HepG2 (cell line): ENCODE measurements around the gene MRAP. TPM values are rescaled to one million over a fixed set of nuclear protein-coding genes. Genes with fewer than 3 reads are reported as not detected.
A peak's percentile ranks its signal among the peaks of the same experiment; 100 is the strongest.

Experiments
- ATAC-seq: fragments of 200-7000 bp; cut with Tn5 transposase; 3 replicates; pipeline ENCODE4 v1.9.1; 2020; ENCODE audit warnings: mild to moderate bottlenecking, moderate library complexity
- BruUV-seq: library from RNA; stranded (reverse); fragments of 400-500 nt; replicated peaks from 2 replicates; lab custom pipeline; 2021; lab: Mats Ljungman, UMichigan
- CTCF ChIA-PET: fragments of 300-600 bp; formaldehyde crosslinking; extraction: SDS; loops from one replicate; lab custom pipeline; 2021; ENCODE audit warnings: low total read pairs, inconsistent platforms, low intra/inter-chr PET ratio; lab: Yijun Ruan, JAX
- POLR2A ChIA-PET: fragments of 350-600 bp; sonication (Branson Sonifier 250); formaldehyde crosslinking; loops from one replicate; lab custom pipeline; 2020; ENCODE audit warnings: antibody characterized with exemption, inconsistent platforms; lab: Yijun Ruan, JAX
- DNase-seq: peaks from one replicate; pipeline ENCODE4 v3.0.0-alpha.2; 2015; ENCODE audit warnings: low spot score
- FAIRE-seq: peaks from 3 replicates; lab custom pipeline; 2011; peaks lifted over from hg19 to GRCh38; lab: Jason Lieb, UNC
- H2AFZ ChIP-seq: one replicate; pipeline ENCODE4 v1.6.1; 2011; ENCODE audit warnings: low read length, inconsistent platforms
- H3K27ac ChIP-seq: fragments of 300-600 bp; 3 replicates; pipeline ENCODE4 v1.8.0; 2011; ENCODE audit warnings: mixed run types, mild to moderate bottlenecking, mixed read lengths, low read length, inconsistent platforms; ENCODE audit not compliant: insufficient read depth; ENCODE audit errors: extremely low read length
- H3K27me3 ChIP-seq, 2 experiments: fragments of 200-600 bp in 1 of 2; 2 replicates in 1 of 2; 3 replicates in 1 of 2; pipeline versions ENCODE4 v1.6.0 to v1.8.0; 2011; ENCODE audit warnings: low read length in 2 of 2, mild to moderate bottlenecking in 2 of 2, moderate library complexity in 2 of 2, inconsistent platforms in 1 of 2; ENCODE audit not compliant: insufficient read depth in 2 of 2, control insufficient read depth in 1 of 2
- H3K36me3 ChIP-seq, 2 experiments: fragments of 200-600 bp in 1 of 2; replicated peaks in 1 of 2; 2 replicates in 1 of 2; 3 replicates in 1 of 2; pipeline versions ENCODE4 v1.5.1 to v1.8.0; 2011; ENCODE audit warnings: low read length in 2 of 2, inconsistent platforms in 1 of 2; ENCODE audit not compliant: insufficient read depth in 2 of 2, control insufficient read depth in 1 of 2
- H3K4me1 ChIP-seq: 2 replicates; pipeline ENCODE4 v1.5.1; 2012; ENCODE audit warnings: low read length, inconsistent platforms; ENCODE audit not compliant: insufficient read depth
- H3K4me2 ChIP-seq: 2 replicates; pipeline ENCODE4 v1.6.0; 2011; ENCODE audit warnings: low read depth, low read length, inconsistent platforms
- H3K4me3 ChIP-seq, 3 experiments: fragments of 200-600 bp in 1 of 3; sonication (generic), shearing (Covaris generic) in 1 of 3; replicated peaks in 1 of 3; 2 replicates each; pipeline ENCODE4 v1.5.1; 2011 to 2016; ENCODE audit warnings: low read length in 3 of 3, inconsistent platforms in 2 of 3, low read depth in 2 of 3, mild to moderate bottlenecking in 2 of 3, control low read depth in 1 of 3, mixed read lengths in 1 of 3; ENCODE audit not compliant: insufficient read depth in 1 of 3
- H3K79me2 ChIP-seq: one replicate; pipeline ENCODE4 v1.6.1; 2011; ENCODE audit warnings: low read length, inconsistent platforms; ENCODE audit not compliant: insufficient read depth
- H3K9ac ChIP-seq: 2 replicates; pipeline ENCODE4 v1.6.0; 2011; ENCODE audit warnings: mild to moderate bottlenecking, low read depth, low read length, inconsistent platforms; ENCODE audit not compliant: insufficient read depth
- H3K9me3 ChIP-seq: 2 replicates; pipeline ENCODE4 v1.5.1; 2012; ENCODE audit warnings: mild to moderate bottlenecking, low read length
- H4K20me1 ChIP-seq: 2 replicates; pipeline ENCODE4 v1.6.0; 2011; ENCODE audit warnings: inconsistent platforms, mild to moderate bottlenecking, low read length, moderate library complexity; ENCODE audit not compliant: insufficient read depth
- DZIP1 ChIP-seq: sonication (generic); formaldehyde crosslinking; IDR thresholded peaks from 2 replicates; pipeline ENCODE4 v1.5.0; 2020; ENCODE audit warnings: mild to moderate bottlenecking, missing genetic modification reagents
- FOXA3 ChIP-seq: IDR thresholded peaks from 2 replicates; pipeline ENCODE4 v1.6.1; 2016; ENCODE audit warnings: missing genetic modification reagents, missing compliant biosample characterization
- GATAD2A ChIP-seq: IDR thresholded peaks from 2 replicates; pipeline ENCODE4 v1.6.1; 2016
- GZF1 ChIP-seq: sonication (generic); formaldehyde crosslinking; IDR thresholded peaks from 2 replicates; pipeline ENCODE4 v1.5.1; 2020; ENCODE audit warnings: mild to moderate bottlenecking, missing genetic modification reagents
- HCFC1 ChIP-seq: fragments of 150-350 bp; IDR thresholded peaks from 2 replicates; pipeline ENCODE4 v1.6.1; 2014; ENCODE audit warnings: low read depth, low read length
- NR2F6 ChIP-seq, 2 experiments: IDR thresholded peaks; 2 replicates each; pipeline ENCODE4 v1.6.1; 2016; ENCODE audit warnings: antibody characterized with exemption in 1 of 2, mild to moderate bottlenecking in 1 of 2
- PAXIP1 ChIP-seq: sonication (generic); formaldehyde crosslinking; conservative IDR thresholded peaks from 2 replicates; pipeline ENCODE4 v1.4.0; 2020; ENCODE audit warnings: mild to moderate bottlenecking, missing genetic modification reagents, moderate library complexity
- POGZ ChIP-seq: sonication (generic); formaldehyde crosslinking; IDR thresholded peaks from 2 replicates; pipeline ENCODE4 v1.4.0; 2020; ENCODE audit warnings: mild to moderate bottlenecking, missing genetic modification reagents
- RAD21 ChIP-seq: fragments of 450-650 bp; formaldehyde crosslinking; IDR thresholded peaks from 2 replicates; pipeline ENCODE4 v1.5.0; 2020; ENCODE audit warnings: mild to moderate bottlenecking
- REL ChIP-seq: sonication (generic); formaldehyde crosslinking; conservative IDR thresholded peaks from 2 replicates; pipeline ENCODE4 v1.8.0; 2022; ENCODE audit warnings: mild to moderate bottlenecking, missing genetic modification reagents, moderate library complexity
- SALL1 ChIP-seq: sonication (generic); formaldehyde crosslinking; IDR thresholded peaks from 2 replicates; pipeline ENCODE4 v1.8.0; 2022; ENCODE audit warnings: mild to moderate bottlenecking, missing genetic modification reagents
- SOX6 ChIP-seq, 2 experiments: fragments of 450-650 bp in 1 of 2; sonication (generic) in 1 of 2; formaldehyde crosslinking in 1 of 2; IDR thresholded peaks; 2 replicates each; pipeline versions ENCODE4 v1.4.0 to v1.6.1; 2017 to 2020; ENCODE audit warnings: antibody characterized with exemption in 1 of 2, mild to moderate bottlenecking in 1 of 2, missing genetic modification reagents in 1 of 2
- TBX3 ChIP-seq: fragments of 450-650 bp; IDR thresholded peaks from 2 replicates; pipeline ENCODE4 v1.6.1; 2017; ENCODE audit warnings: antibody characterized with exemption, mild to moderate bottlenecking, inconsistent platforms, borderline replicate concordance
- ZNF430 ChIP-seq: sonication (generic); formaldehyde crosslinking; IDR thresholded peaks from 2 replicates; pipeline ENCODE4 v1.9.0; 2021; ENCODE audit warnings: mild to moderate bottlenecking, missing genetic modification reagents
- ZNF549 ChIP-seq: sonication (generic); formaldehyde crosslinking; IDR thresholded peaks from 2 replicates; pipeline ENCODE4 v1.5.0; 2020; ENCODE audit warnings: missing genetic modification reagents
- ZNF569 ChIP-seq: sonication (generic); formaldehyde crosslinking; IDR thresholded peaks from 2 replicates; pipeline ENCODE4 v1.5.0; 2020; ENCODE audit warnings: mild to moderate bottlenecking, missing genetic modification reagents, moderate library complexity, borderline replicate concordance
- ZNF576 ChIP-seq: sonication (generic); formaldehyde crosslinking; IDR thresholded peaks from 2 replicates; pipeline ENCODE4 v1.4.0; 2020; ENCODE audit warnings: mild to moderate bottlenecking, missing genetic modification reagents
- ZNF652 ChIP-seq: IDR thresholded peaks from 2 replicates; pipeline ENCODE4 v1.6.1; 2016; ENCODE audit warnings: low read depth, borderline replicate concordance
- ZNF737 ChIP-seq: sonication (generic); formaldehyde crosslinking; IDR thresholded peaks from 2 replicates; pipeline ENCODE4 v1.5.0; 2020; ENCODE audit warnings: missing genetic modification reagents, mild to moderate bottlenecking, borderline replicate concordance
- ZNF883 ChIP-seq: sonication (generic); formaldehyde crosslinking; IDR thresholded peaks from 2 replicates; pipeline ENCODE4 v1.5.1; 2020; ENCODE audit warnings: mild to moderate bottlenecking, missing genetic modification reagents; ENCODE audit errors: not compliant biosample characterization
- WGBS: methylation state at CpG from one replicate; pipeline ENCODE4 v1.1.6; 2017; ENCODE audit warnings: low lambda C conversion rate; 5-methylcytosine and 5-hydroxymethylcytosine counted together
- in situ Hi-C: cut with HindIII; loops from 2 replicates; pipeline ENCODE4 v1.10.0; 2017; ENCODE audit warnings: low pct_unique_long_range_greater_than_20kb; ENCODE audit not compliant: extremely low pct_ligation_motif_present
- intact Hi-C: fragments of 100-400 bp; cut with micrococcal nuclease; formaldehyde crosslinking; loops from one replicate; pipeline ENCODE4 v1.10.0; 2022; ENCODE audit not compliant: unreplicated experiment
- polyA plus RNA-seq, 8 experiments: library from polyadenylated mRNA; depleted of rRNA in 3 of 8; stranded (reverse) in 7 of 8; unstranded in 1 of 8; fragments of >200 nt; fragmentation: Illumina TruSeq in 4 of 8; extraction: Trizol in 4 of 8; gene quantifications; 2 replicates each; pipeline versions ENCODE4 v1.2.1 to v1.2.3, GENCODE V29; 2011 to 2016; ENCODE audit warnings: low read depth in 4 of 8, missing spikeins in 1 of 8, mixed read lengths in 1 of 8; ENCODE audit not compliant: insufficient read depth in 1 of 8
- total RNA-seq, 5 experiments: library from RNA; depleted of rRNA; stranded (reverse); fragments of >200 nt; fragmentation: Illumina TruSeq; extraction: Trizol; gene quantifications; 2 replicates each; pipeline ENCODE4 v1.2.3, GENCODE V29; 2016; ENCODE audit warnings: low read depth in 1 of 5

MRAP gene
- total and polyA plus RNA-seq, 2 of the 13 experiments (the other 11 are each of a cell fraction or from before 2014, with no cell fraction given) = 0.46 to 1.2 TPM

- WGBS = 20% methylated on average over 2 of the region's 2 CpGs
- ATAC-seq = peak; percentile 71
- H4K20me1 ChIP-seq = no peaks in the 10 kb centered on the region
- H3K9ac ChIP-seq = no peak overlapping the region; the same call in 1 of the 2 replicates
- FAIRE-seq = peak; percentile 26
- intact Hi-C loops (no loop called here), in situ Hi-C loops (no loop called here)
- H3K4me3 ChIP-seq = no peak overlapping the region
- ChIA-PET CTCF (no interaction called here), POLR2A (no interaction called here)
- no peaks in the 10 kb centered on the region for H3K27me3 ChIP-seq
- H3K4me2 ChIP-seq = peak overlapping the region; percentile 44
- no peaks in the 10 kb centered on the region for H3K79me2 ChIP-seq
- no peak overlapping the region for H2AFZ ChIP-seq
- H3K4me1 ChIP-seq = peaks cover 44% of the 10 kb centered on the region
- peak; percentile 37 for DNase-seq
- no peaks in the 10 kb centered on the region for H3K9me3 ChIP-seq
- no TSS peak for BruUV-seq
- H3K36me3 ChIP-seq = no peaks in the 10 kb centered on the region; a peak in 1 of 5 replicates
- peak overlapping the region; percentile 49 for H3K27ac ChIP-seq
- TF ChIP-seq ZNF652 (CRISPR knock-in tag) = peak; percentile 40; the same call in 1 of the 2 replicates
- no peak for TF ChIP-seq ZNF883 (CRISPR knock-in tag)
- TF ChIP-seq SOX6 (IDR thresholded peaks at IDR 0.05) = no peak
- TF ChIP-seq SOX6 (CRISPR knock-in tag; IDR thresholded peaks at IDR 0.05) = peak; percentile 26; the same call in 1 of the 2 replicates
- TF ChIP-seq NR2F6 (IDR thresholded peaks at IDR 0.05) = 0 out of 2 replicates have a peak, but pooled peaks have one; percentile 18
- no peak for TF ChIP-seq NR2F6 (CRISPR knock-in tag; IDR thresholded peaks at IDR 0.05)
- TF ChIP-seq GZF1 = no peak
- no peak for TF ChIP-seq ZNF576 (CRISPR knock-in tag)
- no peak for TF ChIP-seq ZNF569 (CRISPR knock-in tag)
- no peak for TF ChIP-seq TBX3
- TF ChIP-seq RAD21 = no peak
- no peak for TF ChIP-seq ZNF430 (CRISPR knock-in tag)
- peak; percentile 12; the same call in 1 of the 2 replicates for TF ChIP-seq SALL1 (CRISPR knock-in tag)
- peak; percentile 60 for TF ChIP-seq PAXIP1 (CRISPR knock-in tag)
- TF ChIP-seq REL (CRISPR knock-in tag) = no peak
- no peak for TF ChIP-seq HCFC1
- TF ChIP-seq DZIP1 = no peak
- no peak for TF ChIP-seq ZNF549 (CRISPR knock-in tag)
- TF ChIP-seq GATAD2A = 0 out of 2 replicates have a peak, but pooled peaks have one; percentile 17
- 0 out of 2 replicates have a peak, but pooled peaks have one; percentile 55 for TF ChIP-seq POGZ (CRISPR knock-in tag)
- TF ChIP-seq ZNF737 (CRISPR knock-in tag) = no peak
- TF ChIP-seq FOXA3 = 0 out of 2 replicates have a peak, but pooled peaks have one; percentile 10
Observed at GRCh38 chr21:32301596-32301995, 2.9 kb downstream of the MRAP start.
